NB4 (cell line): ENCODE data around the gene SLCO2A1.

Source experiments
- DNase-seq: peaks from one replicate; pipeline ENCODE4 v3.0.0; 2010; ENCODE audit warnings: low read depth
- H3K4me3 ChIP-seq: one replicate; pipeline ENCODE4 v1.5.1; 2011; ENCODE audit warnings: mild to moderate bottlenecking, low read depth, low read length, moderate library complexity
- MYC ChIP-seq: IDR thresholded peaks from 2 replicates; pipeline ENCODE4 v1.6.1; 2011; ENCODE audit warnings: low read depth, low read length
- POLR2A ChIP-seq: IDR thresholded peaks from 2 replicates; pipeline ENCODE4 v1.6.1; 2011; ENCODE audit warnings: mild to moderate bottlenecking; ENCODE audit not compliant: insufficient read length; ENCODE audit errors: extremely low read depth
- TF ChIP-seq, protein P1 (sequence below): IDR thresholded peaks from 2 replicates; pipeline ENCODE4 v1.6.1; 2011; ENCODE audit warnings: low read depth, low read length
- TF ChIP-seq, protein P2 (sequence below): IDR thresholded peaks from one replicate; pipeline ENCODE4 v1.5.1; 2012; ENCODE audit warnings: low read depth, low read length

The SLCO2A1 gene

DNA sequence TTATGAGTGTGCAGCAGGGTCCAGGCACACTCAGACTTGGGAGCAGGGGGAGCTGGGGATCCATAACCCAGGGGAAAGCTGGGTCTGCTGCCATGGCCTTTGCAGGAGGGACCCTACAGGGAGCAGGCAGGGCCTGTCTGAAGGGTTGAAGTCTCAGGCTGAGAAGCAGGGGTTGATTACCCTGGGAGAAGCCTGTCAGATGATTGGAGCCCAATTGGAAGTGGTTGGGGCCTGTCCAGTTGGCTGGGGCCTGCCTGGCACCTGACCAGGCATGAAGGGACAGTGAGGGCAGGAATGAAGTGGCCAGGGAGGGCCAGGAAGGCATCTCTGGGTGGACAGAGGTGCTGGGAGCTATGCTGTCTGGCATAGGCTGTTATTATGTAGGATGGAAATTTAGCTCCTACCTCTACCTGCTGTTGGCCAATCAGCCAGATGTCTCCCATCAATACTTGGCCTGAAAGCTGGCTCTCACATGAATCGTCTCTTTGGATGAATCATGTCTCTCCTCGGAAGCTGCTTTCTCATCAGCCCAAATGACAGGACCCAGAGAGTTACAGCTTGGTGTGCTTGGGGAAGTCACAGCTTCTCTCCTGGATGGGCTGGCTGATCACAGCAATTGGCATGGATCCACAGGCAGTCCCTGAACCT is 27.4 kb upstream of the SLCO2A1 start:
- DNase-seq: no peak
- no peak overlapping the region for H3K4me3 ChIP-seq
- TF ChIP-seq, protein P1, sequence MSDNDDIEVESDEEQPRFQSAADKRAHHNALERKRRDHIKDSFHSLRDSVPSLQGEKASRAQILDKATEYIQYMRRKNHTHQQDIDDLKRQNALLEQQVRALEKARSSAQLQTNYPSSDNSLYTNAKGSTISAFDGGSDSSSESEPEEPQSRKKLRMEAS: no peak
- no peak for TF ChIP-seq POLR2A
- TF ChIP-seq MYC: no peak
- TF ChIP-seq, protein P2, sequence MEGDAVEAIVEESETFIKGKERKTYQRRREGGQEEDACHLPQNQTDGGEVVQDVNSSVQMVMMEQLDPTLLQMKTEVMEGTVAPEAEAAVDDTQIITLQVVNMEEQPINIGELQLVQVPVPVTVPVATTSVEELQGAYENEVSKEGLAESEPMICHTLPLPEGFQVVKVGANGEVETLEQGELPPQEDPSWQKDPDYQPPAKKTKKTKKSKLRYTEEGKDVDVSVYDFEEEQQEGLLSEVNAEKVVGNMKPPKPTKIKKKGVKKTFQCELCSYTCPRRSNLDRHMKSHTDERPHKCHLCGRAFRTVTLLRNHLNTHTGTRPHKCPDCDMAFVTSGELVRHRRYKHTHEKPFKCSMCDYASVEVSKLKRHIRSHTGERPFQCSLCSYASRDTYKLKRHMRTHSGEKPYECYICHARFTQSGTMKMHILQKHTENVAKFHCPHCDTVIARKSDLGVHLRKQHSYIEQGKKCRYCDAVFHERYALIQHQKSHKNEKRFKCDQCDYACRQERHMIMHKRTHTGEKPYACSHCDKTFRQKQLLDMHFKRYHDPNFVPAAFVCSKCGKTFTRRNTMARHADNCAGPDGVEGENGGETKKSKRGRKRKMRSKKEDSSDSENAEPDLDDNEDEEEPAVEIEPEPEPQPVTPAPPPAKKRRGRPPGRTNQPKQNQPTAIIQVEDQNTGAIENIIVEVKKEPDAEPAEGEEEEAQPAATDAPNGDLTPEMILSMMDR: no peak

DNA sequence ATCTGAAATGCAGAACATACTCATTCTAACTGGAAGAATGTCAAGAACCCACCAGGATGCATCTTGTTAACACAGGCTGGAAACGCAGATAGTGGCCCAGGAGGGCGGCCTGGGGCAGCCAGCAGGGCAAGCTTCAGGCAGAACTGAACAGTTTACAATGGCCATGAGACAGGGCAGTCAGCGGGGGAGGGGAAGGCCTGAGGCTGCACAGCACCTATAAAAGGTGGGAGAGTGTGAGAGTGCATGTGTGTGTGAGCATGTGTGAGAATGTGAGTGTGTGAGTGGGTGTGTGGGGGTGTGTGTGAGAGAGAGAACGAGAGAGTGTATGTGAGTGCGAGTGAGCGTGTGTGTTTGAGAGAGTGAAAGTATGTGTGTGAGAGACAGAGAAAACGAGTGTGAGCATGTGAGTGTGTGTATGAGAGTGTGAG is 26.8 kb upstream of the SLCO2A1 start:
- no peak for DNase-seq
- no peak overlapping the region for H3K4me3 ChIP-seq
- TF ChIP-seq, protein P1: no peak
- TF ChIP-seq POLR2A: no peak
- TF ChIP-seq MYC: no peak
- TF ChIP-seq, protein P2: no peak

DNA sequence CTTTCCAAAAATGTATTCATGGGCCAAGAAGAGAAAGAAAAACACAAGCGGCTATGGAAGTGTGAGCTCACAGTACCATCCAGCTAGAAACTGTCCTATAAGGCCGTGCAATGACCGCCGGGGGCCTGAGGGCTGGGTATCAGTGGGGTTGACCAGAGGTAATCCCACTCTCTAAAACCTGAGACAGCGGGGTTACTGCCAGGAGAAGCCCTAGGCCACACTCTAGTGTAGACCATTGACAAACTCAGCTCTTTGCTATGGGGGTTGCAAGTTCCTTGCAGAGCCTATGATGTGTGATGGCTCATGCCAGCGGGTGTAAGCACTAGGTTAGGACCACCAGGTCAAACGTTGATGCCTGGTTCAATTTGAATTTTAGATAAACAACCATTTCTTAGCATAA is 25.9 kb upstream of the SLCO2A1 start:
- no peak overlapping the region for H3K4me3 ChIP-seq
- DNase-seq: no peak
- TF ChIP-seq, protein P1: no peak
- TF ChIP-seq, protein P2: no peak
- TF ChIP-seq MYC (no peak), POLR2A (no peak)

DNA sequence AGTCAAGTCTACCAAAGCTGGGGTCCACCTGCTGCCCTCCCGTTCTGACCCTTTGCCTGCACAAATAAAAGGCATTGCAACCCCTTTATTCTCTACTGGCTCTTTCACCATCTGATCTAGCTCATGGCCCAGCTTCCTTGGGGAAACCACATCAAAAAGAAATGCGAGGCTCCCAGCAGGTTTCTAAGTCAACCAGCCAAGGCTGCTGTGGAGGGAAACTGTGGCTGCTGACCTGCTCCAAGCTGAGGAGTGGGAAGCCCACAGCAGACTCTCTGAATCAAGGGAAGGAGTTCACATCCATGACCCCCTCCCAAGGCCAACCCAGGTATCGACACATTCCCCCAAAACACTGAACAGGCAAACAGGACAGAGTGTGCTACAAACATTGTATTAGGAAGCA is 25.2 kb upstream of the SLCO2A1 start:
- no peak for DNase-seq
- TF ChIP-seq, protein P1: no peak
- TF ChIP-seq POLR2A (no peak), MYC (no peak)
- TF ChIP-seq, protein P2: no peak
- no peak overlapping the region for H3K4me3 ChIP-seq

DNA sequence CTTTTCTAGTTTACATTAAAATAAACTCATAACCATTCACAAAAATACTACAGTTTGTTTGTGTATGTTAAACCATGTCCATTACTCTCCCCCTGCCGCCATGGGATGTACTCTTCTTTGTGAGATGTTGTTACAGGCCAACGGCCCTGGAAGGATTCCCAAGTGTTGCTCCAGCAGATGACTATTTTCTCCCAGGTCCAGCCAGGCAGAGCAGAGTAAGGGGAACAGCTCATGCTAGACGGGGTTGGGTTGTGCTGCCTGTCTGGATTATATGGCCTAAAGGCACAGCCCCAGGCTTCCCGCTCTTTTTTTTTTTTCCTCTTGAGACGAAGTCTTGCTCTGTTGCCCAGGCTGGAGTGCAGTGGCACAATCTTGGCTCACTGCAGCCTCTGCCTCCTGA is 24.5 kb upstream of the SLCO2A1 start:
- DNase-seq: no peak
- TF ChIP-seq, protein P1: no peak
- TF ChIP-seq POLR2A (no peak), MYC (no peak)
- TF ChIP-seq, protein P2: no peak
- H3K4me3 ChIP-seq: no peak overlapping the region
